Measurements from ENCODE around the gene ESRRB.

The ESRRB gene

GRCh38 chr14:76498463-76498935 is 122.6 kb downstream of the ESRRB start (continued):
- TF ChIP-seq ZNF518A (tag by site-specific recombination; conservative IDR thresholded peaks at IDR 0.05; ENCODE audit: low read depth), result no peak

GRCh38 chr14:76498976-76499375 is 123.0 kb downstream of the ESRRB start:
- no peaks in the 10 kb centered on the region for H3K9me3 ChIP-seq (ENCODE audit: control insufficient read depth, insufficient read depth, low read depth, low read length)
- H3K27ac ChIP-seq (ENCODE audit: extremely low read depth, low read depth, low read length), result no peak overlapping the region
- no peaks in the 10 kb centered on the region for H3K36me3 ChIP-seq (ENCODE audit: control insufficient read depth in 2 of 2, insufficient read depth in 1 of 2, low read length in 2 of 2)
- CTCF ChIA-PET, result interaction anchor here (0.7 to 1.1 kb wide), 4 partner anchors 9 to 147 kb away, joined by 3 read pairs; no protein-coding TSS in a partner anchor
- POLR2A ChIA-PET, result no interaction called here
- H3K4me3 ChIP-seq (ENCODE audit: low read depth, low read length), result no peak overlapping the region
- no peak for TF ChIP-seq ZNF148 (tag by site-specific recombination; IDR thresholded peaks at IDR 0.05; ENCODE audit: borderline replicate concordance)
- H3K4me1 ChIP-seq (ENCODE audit: control insufficient read depth, insufficient read depth, low read length), result no peaks in the 10 kb centered on the region

- no peaks in the 10 kb centered on the region for H3K36me3 ChIP-seq (ENCODE audit: control insufficient read depth in 2 of 2, insufficient read depth in 1 of 2, low read length in 2 of 2)
- no peak overlapping the region for H3K4me3 ChIP-seq (ENCODE audit: low read depth, low read length)
- CTCF ChIA-PET, result interaction anchor here (0.7 to 1.1 kb wide), 4 partner anchors 9 to 146 kb away, joined by 3 read pairs; no protein-coding TSS in a partner anchor
- no peaks in the 10 kb centered on the region for H3K4me1 ChIP-seq (ENCODE audit: control insufficient read depth, insufficient read depth, low read length)
- POLR2A ChIA-PET, result no interaction called here
- H3K9me3 ChIP-seq (ENCODE audit: control insufficient read depth, insufficient read depth, low read depth, low read length), result no peaks in the 10 kb centered on the region
- no peak overlapping the region for H3K27ac ChIP-seq (ENCODE audit: extremely low read depth, low read depth, low read length)
- TF ChIP-seq ZBTB48 (tag by site-specific recombination; IDR thresholded peaks at IDR 0.05) (no peak), ZSCAN5A (tag by site-specific recombination; IDR thresholded peaks at IDR 0.05) (no peak), KLF8 (tag by site-specific recombination; IDR thresholded peaks at IDR 0.05) (no peak), ZNF843 (tag by site-specific recombination; IDR thresholded peaks at IDR 0.05) (no peak), PRDM10 (tag by site-specific recombination; IDR thresholded peaks at IDR 0.05) (peak; percentile 84)
These were observed 123.5 kb downstream of the ESRRB start for GRCh38 chr14:76499399-76499798.
